Panc1 (cell line): ENCODE measurements around the gene DGCR2. TPM values are rescaled to one million over a fixed set of nuclear protein-coding genes. Genes with fewer than 3 reads are reported as not detected.
A peak's percentile ranks its signal among the peaks of the same experiment; 100 is the strongest.

Experiments
- ATAC-seq: fragments of 200-7000 bp; cut with Tn5 transposase; 2 replicates; pipeline ENCODE4 v1.9.1; 2020; ENCODE audit warnings: mild to moderate bottlenecking, moderate library complexity
- BruUV-seq: library from RNA; stranded (reverse); fragments of 400-500 nt; replicated peaks from 2 replicates; lab custom pipeline; 2021; lab: Mats Ljungman, UMichigan
- CTCF ChIA-PET: fragments of 300-600 bp; sonication (Branson Sonifier 250); formaldehyde crosslinking; loops from one replicate; lab custom pipeline; 2022; ENCODE audit warnings: antibody characterized with exemption; lab: Charles Lee
- POLR2A ChIA-PET: fragments of 300-600 bp; sonication (Branson Sonifier 250); formaldehyde crosslinking; loops from one replicate; lab custom pipeline; 2022; ENCODE audit warnings: antibody characterized with exemption; lab: Charles Lee
- DNase-seq: peaks from one replicate; pipeline ENCODE4 v3.0.0-alpha.2; 2010; ENCODE audit warnings: low read depth, low spot score
- H3K27ac ChIP-seq: 2 replicates; pipeline ENCODE4 v1.5.1; 2011; ENCODE audit warnings: mild to moderate bottlenecking, low read length, inconsistent platforms
- H3K27me3 ChIP-seq: fragments of 200-500 bp; sonication (Bioruptor generic); 2 replicates; pipeline ENCODE4 v1.6.0; 2014; ENCODE audit warnings: low read length, inconsistent platforms; ENCODE audit not compliant: control insufficient read depth, insufficient read depth
- H3K36me3 ChIP-seq: fragments of 200-500 bp; sonication (Bioruptor generic); 2 replicates; pipeline ENCODE4 v1.5.1; 2014; ENCODE audit warnings: inconsistent platforms, mild to moderate bottlenecking, low read length, moderate library complexity; ENCODE audit not compliant: control insufficient read depth, insufficient read depth
- H3K4me1 ChIP-seq: 2 replicates; pipeline ENCODE4 v1.5.1; 2011; ENCODE audit warnings: inconsistent platforms, mild to moderate bottlenecking, low read length, moderate library complexity; ENCODE audit not compliant: control insufficient read depth, insufficient read depth
- H3K4me3 ChIP-seq, 2 experiments: 2 replicates each; pipeline ENCODE4 v1.5.1; 2011 to 2012; ENCODE audit warnings: low read depth in 2 of 2, low read length in 2 of 2, mild to moderate bottlenecking in 2 of 2, inconsistent platforms in 1 of 2, moderate library complexity in 1 of 2
- H3K9me3 ChIP-seq: fragments of 200-500 bp; sonication (Bioruptor generic); 2 replicates; pipeline ENCODE4 v1.5.1; 2014; ENCODE audit warnings: low read depth, mild to moderate bottlenecking, inconsistent platforms, low read length, moderate library complexity; ENCODE audit not compliant: control insufficient read depth, insufficient read depth
- CTCF ChIP-seq: fragments of 450-650 bp; IDR thresholded peaks from 2 replicates; pipeline ENCODE4 v1.5.1; 2017; ENCODE audit warnings: mild to moderate bottlenecking
- POLR2AphosphoS5 ChIP-seq: IDR thresholded peaks from 2 replicates; pipeline ENCODE4 v1.6.1; 2012; ENCODE audit warnings: mild to moderate bottlenecking, low read depth, low read length, moderate library complexity
- REST ChIP-seq, 2 experiments: IDR thresholded peaks; 2 replicates each; pipeline ENCODE4 v1.6.1; 2011 to 2012; ENCODE audit warnings: low read depth in 2 of 2, control low read depth in 1 of 2, low read length in 1 of 2, mild to moderate bottlenecking in 1 of 2, moderate library complexity in 1 of 2; ENCODE audit not compliant: insufficient read depth in 1 of 2
- SIN3A ChIP-seq: IDR thresholded peaks from 2 replicates; pipeline ENCODE4 v1.6.1; 2012; ENCODE audit warnings: low read depth, mild to moderate bottlenecking, low read length, moderate library complexity, borderline replicate concordance; ENCODE audit not compliant: insufficient read depth
- TCF7L2 ChIP-seq: IDR thresholded peaks from 2 replicates; pipeline ENCODE4 v1.6.1; 2011; ENCODE audit warnings: mild to moderate bottlenecking, low read depth, low read length, inconsistent platforms
- in situ Hi-C: cut with HindIII; loops from 2 replicates; pipeline ENCODE4 v1.10.0; 2016; ENCODE audit warnings: low sequenced_read_pairs, low pct_unique_long_range_greater_than_20kb
- intact Hi-C: fragments of 100-400 bp; cut with micrococcal nuclease; formaldehyde crosslinking; loops from one replicate; pipeline ENCODE4 v1.10.0; 2022; ENCODE audit not compliant: unreplicated experiment
- total RNA-seq: library from RNA; stranded (reverse); gene quantifications from one replicate; pipeline ENCODE4 v1.2.1, GENCODE V29; 2021; ENCODE audit not compliant: unreplicated experiment

DGCR2 gene
- total RNA-seq, 1 experiment from 2014 or later = 35.1 TPM

DNA sequence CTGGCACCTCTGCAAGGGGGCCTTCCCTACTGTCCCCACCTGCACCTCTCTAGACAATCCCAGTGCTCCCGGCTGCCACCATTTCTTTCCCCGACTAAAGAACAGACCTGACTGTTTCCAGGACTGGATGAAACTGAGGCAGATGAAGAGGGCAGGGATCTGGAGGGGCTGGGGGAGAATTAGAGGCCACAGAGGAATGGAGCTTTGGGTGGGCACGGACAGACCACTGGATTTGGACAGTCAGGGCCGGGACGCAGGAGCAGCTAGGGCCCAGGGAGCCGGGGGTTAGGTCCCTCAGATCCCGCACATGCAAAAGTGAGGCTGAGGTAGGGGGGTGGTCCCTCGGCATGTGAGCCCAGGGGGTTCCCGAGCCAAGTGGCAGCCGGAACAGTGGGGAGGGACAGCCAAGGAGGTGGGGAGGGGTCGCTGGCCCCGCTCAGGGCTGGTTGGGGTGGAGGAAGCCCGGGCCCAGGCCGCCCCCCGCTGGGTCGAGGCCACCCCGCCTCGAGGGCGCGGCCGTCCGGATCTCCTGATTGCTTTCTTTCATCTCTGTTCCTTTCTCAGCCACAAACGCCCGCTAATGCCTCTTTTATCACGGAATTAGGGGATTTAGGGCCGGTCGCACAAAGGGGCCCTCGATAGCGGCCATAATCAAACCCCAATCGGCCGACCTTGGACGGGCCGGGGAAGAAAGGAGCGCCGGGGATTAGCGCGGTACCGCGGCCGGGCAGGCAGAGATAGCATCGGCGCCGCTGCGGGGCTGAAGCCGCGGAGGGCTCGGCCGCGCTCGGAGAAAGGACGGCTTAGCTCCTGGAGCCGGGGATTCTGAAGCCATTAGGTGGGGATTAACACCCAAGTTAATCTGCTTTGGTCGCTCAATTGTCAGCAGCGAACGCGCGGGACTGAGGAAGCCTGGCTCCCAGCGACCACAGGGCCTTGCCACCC lies 47.1 kb upstream of the DGCR2 start:
- DNase-seq (no peak), ATAC-seq (no peak)
- peaks cover 18% of the 10 kb centered on the region for H3K4me1 ChIP-seq
- no peak overlapping the region for H3K27ac ChIP-seq
- CTCF ChIA-PET = interaction anchor here (0.6 kb wide), 1 partner anchor 17 kb away, joined by 12 read pairs; no protein-coding TSS in a partner anchor
- BruUV-seq = no TSS peak
- peak overlapping the region; percentile 28 to 41 for H3K4me3 ChIP-seq
- POLR2A ChIA-PET = no interaction called here
- in situ Hi-C loops (no loop called here), intact Hi-C loops (no loop called here)
- H3K36me3 ChIP-seq = no peaks in the 10 kb centered on the region
- H3K27me3 ChIP-seq = no peaks in the 10 kb centered on the region; the same call in 1 of the 2 replicates
- H3K9me3 ChIP-seq = no peaks in the 10 kb centered on the region
- TF ChIP-seq TCF7L2 = no peak
- no peak for TF ChIP-seq POLR2AphosphoS5
- no peak for TF ChIP-seq CTCF
- TF ChIP-seq SIN3A = no peak
- no peak for TF ChIP-seq REST (IDR thresholded peaks at IDR 0.05; ENCODE audit: insufficient read depth in 1 of 2, low read depth in 2 of 2, low read length in 1 of 2)

GRCh38 chr22:19168088-19168890 lies 46.1 kb upstream of the DGCR2 start:
- DNase-seq (no peak), ATAC-seq (no peak)
- in situ Hi-C loops (no loop called here), intact Hi-C loops (no loop called here)
- Histone ChIP-seq H3K36me3 (no peaks in the 10 kb centered on the region), H3K27ac (no peak overlapping the region), H3K9me3 (no peaks in the 10 kb centered on the region), H3K4me3 (no peak overlapping the region), H3K4me1 (peaks cover 10% of the 10 kb centered on the region; the same call in 1 of the 2 replicates), H3K27me3 (no peaks in the 10 kb centered on the region; the same call in 1 of the 2 replicates)
- no TSS peak for BruUV-seq
- no peak; the same call in 1 of the 2 replicates for TF ChIP-seq CTCF
- TF ChIP-seq REST (IDR thresholded peaks at IDR 0.05; ENCODE audit: insufficient read depth in 1 of 2, low read depth in 2 of 2, low read length in 1 of 2) = no peak
- CTCF ChIA-PET = no interaction called here
- POLR2A ChIA-PET = no interaction called here
